CD8-positive, alpha-beta memory T cell (primary cell): ENCODE measurements around the gene SMAD7. TPM values are rescaled to one million over a fixed set of nuclear protein-coding genes. Genes with fewer than 3 reads are reported as not detected.

ENCODE experiments used
- CTCF ChIA-PET: fragments of 350-600 bp; sonication (Branson Sonifier 250); formaldehyde crosslinking; loops from one replicate; lab custom pipeline; 2021; ENCODE audit warnings: antibody characterized with exemption; lab: Charles Lee
- POLR2A ChIA-PET: fragments of 350-600 bp; sonication (Branson Sonifier 250); formaldehyde crosslinking; loops from one replicate; lab custom pipeline; 2021; ENCODE audit warnings: antibody characterized with exemption; lab: Charles Lee
- DNase-seq, 5 donors: peaks; one replicate each; pipeline versions ENCODE4 v3.0.0 to v3.0.0-alpha.2; 2020 to 2022; ENCODE audit warnings: mixed read lengths in 1 of 5
- H3K27ac ChIP-seq: one replicate; pipeline ENCODE4 v1.7.0; 2013; ENCODE audit warnings: low read depth, mild to moderate bottlenecking, low read length, moderate library complexity
- H3K27me3 ChIP-seq: 2 replicates; pipeline ENCODE4 v1.7.0; 2013; ENCODE audit warnings: low read length, mild to moderate bottlenecking; ENCODE audit not compliant: insufficient read depth, poor library complexity, severe bottlenecking
- H3K36me3 ChIP-seq: 2 replicates; pipeline ENCODE4 v1.7.0; 2013; ENCODE audit warnings: mild to moderate bottlenecking, low read length, moderate library complexity; ENCODE audit not compliant: insufficient read depth
- H3K4me1 ChIP-seq: 2 replicates; pipeline ENCODE4 v1.7.0; 2013; ENCODE audit warnings: mild to moderate bottlenecking, low read length, moderate library complexity; ENCODE audit not compliant: insufficient read depth
- H3K4me3 ChIP-seq: 2 replicates; pipeline ENCODE4 v1.7.0; 2013; ENCODE audit warnings: mild to moderate bottlenecking, low read length
- H3K9me3 ChIP-seq: 2 replicates; pipeline ENCODE4 v1.7.0; 2013; ENCODE audit warnings: mild to moderate bottlenecking, low read length
- H3K27ac Mint-ChIP-seq, 8 donors: one replicate each; pipeline ENCODE4 v1.8.0; 2020 to 2021; ENCODE audit warnings: mixed read lengths in 8 of 8, mild to moderate bottlenecking in 6 of 8, inconsistent platforms in 3 of 8, moderate library complexity in 3 of 8
- H3K27me3 Mint-ChIP-seq, 2 donors: one replicate each; pipeline ENCODE4 v1.8.0; 2020 to 2021; ENCODE audit warnings: mixed read lengths in 2 of 2, mild to moderate bottlenecking in 1 of 2, moderate library complexity in 1 of 2
- H3K36me3 Mint-ChIP-seq, 3 donors: one replicate each; pipeline ENCODE4 v1.8.0; 2020 to 2021; ENCODE audit warnings: mixed read lengths in 3 of 3, inconsistent platforms in 1 of 3, mild to moderate bottlenecking in 1 of 3
- H3K4me1 Mint-ChIP-seq, 3 donors: one replicate each; pipeline ENCODE4 v1.8.0; 2020 to 2021; ENCODE audit warnings: mixed read lengths in 3 of 3, inconsistent platforms in 1 of 3, mild to moderate bottlenecking in 1 of 3
- H3K4me3 Mint-ChIP-seq, 7 donors: one replicate each; pipeline ENCODE4 v1.8.0; 2020 to 2021; ENCODE audit warnings: mixed read lengths in 7 of 7, mild to moderate bottlenecking in 6 of 7, moderate library complexity in 4 of 7, inconsistent platforms in 2 of 7
- H3K9me3 Mint-ChIP-seq, 5 donors: one replicate each; pipeline ENCODE4 v1.8.0; 2020 to 2022; ENCODE audit warnings: mixed read lengths in 5 of 5, mild to moderate bottlenecking in 3 of 5, moderate library complexity in 2 of 5, inconsistent platforms in 1 of 5
- polyA plus RNA-seq: library from polyadenylated mRNA; unstranded; fragments of 300-500 nt; fragmentation: Illumina TruSeq; gene quantifications from one replicate; pipeline ENCODE4 v1.2.3, GENCODE V29; 2021
- total RNA-seq, 2 experiments: library from RNA; stranded (reverse); gene quantifications; one replicate each; pipeline ENCODE4 v1.2.3, GENCODE V29; 2021

Gene SMAD7
- total and polyA plus RNA-seq, 3 experiments from 2014 or later, result 7.0 to 23.3 (median 23.3) TPM

DNA sequence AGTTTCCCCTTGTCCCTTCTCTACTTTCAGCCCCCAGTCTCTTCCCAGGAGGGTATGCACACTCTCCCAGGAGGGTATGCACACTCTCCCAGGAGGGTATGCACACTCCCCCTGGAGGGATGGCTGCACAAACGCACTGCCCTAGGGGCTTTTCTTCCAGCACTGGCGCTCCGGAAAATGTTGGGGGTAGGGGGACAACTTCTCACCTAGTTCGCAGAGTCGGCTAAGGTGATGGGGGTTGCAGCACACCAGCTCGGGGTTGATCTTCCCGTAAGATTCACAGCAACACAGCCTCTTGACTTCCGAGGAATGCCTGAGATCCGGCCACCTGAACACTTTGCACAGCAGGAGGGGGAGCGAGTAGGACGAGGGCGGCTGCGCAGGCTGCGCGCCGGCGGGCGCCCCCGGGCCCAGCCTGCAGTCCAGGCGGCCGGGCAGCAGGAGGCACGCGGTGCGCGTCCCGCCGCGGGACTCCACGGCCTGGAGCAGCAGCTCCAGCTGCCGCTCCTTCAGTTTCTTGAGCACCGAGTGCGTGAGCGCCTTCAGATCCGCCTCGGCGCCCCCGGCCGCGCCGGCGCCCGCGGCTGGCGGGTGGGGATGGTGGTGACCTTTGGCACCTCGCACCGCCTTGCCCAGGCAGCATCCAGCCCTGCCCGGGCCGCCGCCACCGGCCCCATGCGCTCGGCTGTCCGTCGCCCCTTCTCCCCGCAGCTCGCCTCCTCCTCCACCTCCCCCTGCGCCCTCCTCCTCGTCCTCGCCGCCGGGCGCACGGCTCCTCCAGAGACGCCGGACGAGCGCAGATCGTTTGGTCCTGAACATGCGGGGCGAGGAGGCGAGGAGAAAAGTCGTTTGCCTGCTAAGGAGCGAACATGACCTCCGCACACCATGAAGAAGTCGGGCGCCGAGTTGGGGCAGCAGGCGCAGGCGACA lies 894 bp downstream of the SMAD7 start:
- peak overlapping the region; percentile 97 to 99 (median 99) for H3K27ac Mint-ChIP-seq
- peaks cover 47 to 54% (median 53%) of the 10 kb centered on the region in 3 donors for H3K4me1 Mint-ChIP-seq
- Histone ChIP-seq H3K4me3 (peak overlapping the region; percentile 99), H3K36me3 (no peaks in the 10 kb centered on the region), H3K9me3 (no peaks in the 10 kb centered on the region), H3K27me3 (no peaks in the 10 kb centered on the region), H3K4me1 (peaks cover 37% of the 10 kb centered on the region), H3K27ac (peak overlapping the region; percentile 76)
- H3K4me3 Mint-ChIP-seq, result peak overlapping the region; percentile 98 to 100 (median 99)
- CTCF ChIA-PET, result interaction anchor here (0.6 to 1.5 kb wide), 6 partner anchors 8 to 107 kb away, joined by 3 to 6 read pairs (median 4); no protein-coding TSS in a partner anchor
- no peaks in the 10 kb centered on the region for H3K9me3 Mint-ChIP-seq
- H3K27me3 Mint-ChIP-seq, result peaks cover 0 to 2% of the 10 kb centered on the region in 2 donors
- peak in 1 of 5 donors; percentile 60 for DNase-seq
- POLR2A ChIA-PET, result interaction anchor here (0.8 kb wide), 1 partner anchor 26 kb away, joined by 3 read pairs; no protein-coding TSS in a partner anchor
- peaks cover 0 to 60% (median 4%) of the 10 kb centered on the region in 3 donors for H3K36me3 Mint-ChIP-seq

DNA sequence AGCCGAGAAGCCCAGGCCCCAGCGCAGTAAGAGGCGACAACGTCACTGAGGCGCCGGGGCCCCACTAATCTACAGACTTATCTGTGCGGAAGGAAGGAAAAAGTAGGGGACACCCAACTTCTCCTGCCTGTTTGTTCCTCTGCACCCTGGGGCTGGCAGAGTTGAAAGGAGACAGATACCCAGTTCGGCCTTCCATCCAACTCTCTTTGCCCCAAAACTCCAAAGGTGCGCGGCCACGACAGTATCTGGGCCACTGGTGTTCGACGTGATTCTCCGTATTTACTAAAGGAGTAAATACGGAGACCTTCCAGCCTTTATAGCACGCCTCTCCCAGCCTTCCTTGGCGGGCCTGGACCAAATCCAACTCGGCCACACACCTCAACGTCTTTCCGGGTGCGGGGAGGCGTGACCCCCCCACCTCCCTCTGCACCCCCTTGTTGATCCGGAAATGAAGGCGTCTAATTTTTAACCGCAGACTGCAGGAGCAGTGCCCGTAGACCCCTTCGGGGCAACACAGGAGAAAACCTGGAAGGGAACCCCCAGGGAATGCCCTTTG lies 1.6 kb downstream of the SMAD7 start:
- Histone ChIP-seq H3K27ac (peak overlapping the region; percentile 76), H3K27me3 (no peaks in the 10 kb centered on the region), H3K9me3 (no peaks in the 10 kb centered on the region), H3K4me1 (peaks cover 42% of the 10 kb centered on the region), H3K4me3 (peak overlapping the region; percentile 99), H3K36me3 (no peaks in the 10 kb centered on the region)
- H3K36me3 Mint-ChIP-seq, result peaks cover 0 to 67% (median 8%) of the 10 kb centered on the region in 3 donors
- H3K27ac Mint-ChIP-seq, result peak overlapping the region; percentile 97 to 99 (median 99)
- peaks cover 0 to 2% of the 10 kb centered on the region in 2 donors for H3K27me3 Mint-ChIP-seq
- no peaks in the 10 kb centered on the region for H3K9me3 Mint-ChIP-seq
- peak; percentile 55 to 84 (median 64) for DNase-seq
- ChIA-PET POLR2A (interaction anchor here (1.0 kb wide), 1 partner anchor 28 kb away, joined by 4 read pairs; no protein-coding TSS in a partner anchor), CTCF (interaction anchor here (1.1 to 2.5 kb wide), 7 partner anchors 8 to 273 kb away, joined by 3 to 7 read pairs (median 4); no protein-coding TSS in a partner anchor)
- peak overlapping the region; percentile 98 to 100 (median 99) for H3K4me3 Mint-ChIP-seq
- H3K4me1 Mint-ChIP-seq, result peaks cover 50 to 56% (median 53%) of the 10 kb centered on the region in 3 donors

DNA sequence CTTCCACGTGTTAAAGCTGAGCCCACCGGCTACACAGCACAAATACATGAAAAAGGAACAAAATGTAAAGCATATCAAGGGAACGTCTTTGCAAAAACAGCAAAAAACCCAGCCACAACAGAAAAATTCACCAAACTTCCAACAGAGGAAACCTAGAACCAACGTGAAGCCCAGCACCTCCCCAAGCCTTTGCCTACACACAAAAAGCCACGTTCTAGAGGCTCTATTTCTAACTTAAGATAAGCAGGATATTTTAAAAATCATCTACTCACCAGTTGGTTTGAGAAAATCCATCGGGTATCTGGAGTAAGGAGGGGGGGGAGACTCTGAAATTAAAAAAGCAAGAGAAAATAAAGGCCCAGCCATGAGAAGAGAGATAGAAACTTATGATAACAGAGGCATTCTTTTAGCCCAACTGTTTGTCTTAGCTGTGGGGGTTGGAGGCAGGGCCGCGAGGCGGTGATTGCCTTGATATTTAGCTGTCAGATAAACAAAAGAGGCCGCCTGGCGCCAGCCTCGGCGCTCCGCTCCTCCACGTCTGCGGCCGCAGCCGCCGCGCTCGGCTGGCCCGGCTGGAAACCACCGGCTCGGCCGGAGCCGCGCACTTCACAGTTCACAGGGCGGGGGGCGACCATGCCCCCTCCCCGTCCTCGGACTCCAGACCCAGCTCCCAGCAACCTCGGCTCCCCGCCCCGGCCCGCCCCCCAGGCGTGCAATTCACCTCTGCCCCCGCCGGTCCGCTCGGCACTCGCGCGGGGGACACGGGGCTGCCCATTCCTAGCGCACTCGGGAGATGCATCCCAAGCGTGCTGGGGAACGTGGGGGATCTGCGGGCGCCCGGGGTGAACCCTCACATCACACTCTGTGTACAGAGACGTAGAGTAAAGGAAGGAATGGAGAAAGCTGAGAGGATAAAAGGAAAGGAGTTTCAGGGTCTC lies 2.4 kb downstream of the SMAD7 start:
- Mint-ChIP-seq H3K36me3 (peaks cover under 1 to 75% (median 8%) of the 10 kb centered on the region in 3 donors), H3K4me1 (peaks cover 55 to 61% (median 58%) of the 10 kb centered on the region in 3 donors)
- POLR2A ChIA-PET, result interaction anchor here (0.7 to 1.4 kb wide), 4 partner anchors 28 to 114 kb away, joined by 3 to 4 read pairs (median 3); no protein-coding TSS in a partner anchor

DNA sequence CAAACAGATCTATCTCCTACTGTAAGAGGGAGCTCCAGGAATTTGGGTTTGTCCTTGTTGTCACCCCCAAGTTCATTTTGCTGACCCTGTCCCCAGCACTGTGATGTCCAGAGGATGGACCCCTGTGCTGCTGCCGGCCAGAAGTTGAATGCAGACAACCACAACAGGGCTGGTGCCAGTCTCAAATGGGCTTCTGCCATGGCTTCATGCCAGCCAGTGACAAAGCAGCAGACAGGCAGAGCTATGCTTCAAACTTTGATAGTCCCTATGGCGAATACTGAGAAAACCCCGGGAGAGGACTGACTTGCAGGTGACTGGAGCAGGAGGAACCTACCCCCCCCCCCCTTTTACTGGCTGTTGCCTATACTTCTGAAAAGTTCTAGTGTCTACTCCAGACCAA lies 3.2 kb downstream of the SMAD7 start:
- Histone ChIP-seq H3K9me3 (no peaks in the 10 kb centered on the region), H3K4me1 (peaks cover 58% of the 10 kb centered on the region), H3K4me3 (peak overlapping the region; percentile 99), H3K36me3 (no peaks in the 10 kb centered on the region), H3K27ac (no peak overlapping the region), H3K27me3 (no peaks in the 10 kb centered on the region)
- H3K27me3 Mint-ChIP-seq, result peaks cover 0 to 3% of the 10 kb centered on the region in 2 donors
- no peaks in the 10 kb centered on the region for H3K9me3 Mint-ChIP-seq
- H3K36me3 Mint-ChIP-seq, result peaks cover 4 to 83% (median 8%) of the 10 kb centered on the region in 3 donors
- ChIA-PET CTCF (interaction anchor here (1.0 to 2.5 kb wide), 3 partner anchors 19 to 271 kb away, joined by 4 to 7 read pairs (median 4); no protein-coding TSS in a partner anchor), POLR2A (interaction anchor here (0.7 to 1.4 kb wide), 3 partner anchors 104 to 177 kb away, joined by 3 to 9 read pairs (median 3); no protein-coding TSS in a partner anchor)
- H3K4me1 Mint-ChIP-seq, result peaks cover 63 to 66% (median 63%) of the 10 kb centered on the region in 3 donors
- H3K4me3 Mint-ChIP-seq, result peak overlapping the region; percentile 98 to 100 (median 99)
- peak overlapping the region; percentile 46 to 99 (median 86) for H3K27ac Mint-ChIP-seq
- DNase-seq, result no peak

More for the DNA sequence above, 2.4 kb downstream of the SMAD7 start:
- Mint-ChIP-seq H3K4me3 (peak overlapping the region; percentile 98 to 100 (median 99)), H3K27ac (peak overlapping the region; percentile 97 to 99 (median 99)), H3K27me3 (peaks cover 0 to 3% of the 10 kb centered on the region in 2 donors), H3K9me3 (no peaks in the 10 kb centered on the region)
- Histone ChIP-seq H3K36me3 (no peaks in the 10 kb centered on the region), H3K4me1 (peaks cover 50% of the 10 kb centered on the region), H3K27ac (peak overlapping the region; percentile 76), H3K27me3 (no peaks in the 10 kb centered on the region), H3K4me3 (peak overlapping the region; percentile 99), H3K9me3 (no peaks in the 10 kb centered on the region)
- CTCF ChIA-PET, result interaction anchor here (1.0 to 2.5 kb wide), 7 partner anchors 8 to 272 kb away, joined by 3 to 7 read pairs (median 4); no protein-coding TSS in a partner anchor
- peak in 4 of 5 donors; percentile 42 to 77 (median 52) for DNase-seq

DNA sequence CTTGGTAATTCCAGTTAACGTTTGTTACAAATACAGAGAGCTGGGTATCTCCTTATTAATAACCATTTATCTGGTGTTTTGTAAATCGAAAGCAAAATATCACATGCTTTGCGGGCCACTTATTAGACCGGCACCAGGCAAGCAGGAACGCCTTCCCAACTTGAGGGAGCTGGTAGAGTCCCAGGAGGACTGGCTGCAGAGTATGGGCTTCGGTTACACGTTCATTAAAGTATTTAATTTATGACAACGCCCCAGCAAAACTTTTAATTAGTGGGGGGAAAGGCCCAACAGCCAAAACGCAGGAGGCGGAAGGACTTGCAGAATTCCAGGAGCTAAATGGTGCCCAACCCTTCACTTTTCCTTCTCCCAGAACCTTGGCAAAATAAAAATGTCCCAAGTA lies 3.7 kb downstream of the SMAD7 start:
- Mint-ChIP-seq H3K4me1 (peaks cover 64 to 70% (median 68%) of the 10 kb centered on the region in 3 donors), H3K36me3 (peaks cover 6 to 84% (median 11%) of the 10 kb centered on the region in 3 donors), H3K9me3 (no peaks in the 10 kb centered on the region), H3K27me3 (peaks cover 0 to 3% of the 10 kb centered on the region in 2 donors), H3K4me3 (peak overlapping the region; percentile 98 to 100 (median 99)), H3K27ac (peak overlapping the region in 6 of 8 donors; percentile 29 to 99 (median 62))
- peaks cover 63% of the 10 kb centered on the region for H3K4me1 ChIP-seq
- CTCF ChIA-PET, result interaction anchor here (1.0 to 2.5 kb wide), 4 partner anchors 19 to 271 kb away, joined by 3 to 7 read pairs (median 4); no protein-coding TSS in a partner anchor
- H3K27me3 ChIP-seq, result no peaks in the 10 kb centered on the region
- no peaks in the 10 kb centered on the region for H3K36me3 ChIP-seq
- POLR2A ChIA-PET, result interaction anchor here (0.7 to 1.4 kb wide), 2 partner anchors 103 to 176 kb away, joined by 3 to 9 read pairs; no protein-coding TSS in a partner anchor
- no peaks in the 10 kb centered on the region for H3K9me3 ChIP-seq
- no peak overlapping the region for H3K27ac ChIP-seq
- DNase-seq, result no peak
- H3K4me3 ChIP-seq, result no peak overlapping the region

DNA sequence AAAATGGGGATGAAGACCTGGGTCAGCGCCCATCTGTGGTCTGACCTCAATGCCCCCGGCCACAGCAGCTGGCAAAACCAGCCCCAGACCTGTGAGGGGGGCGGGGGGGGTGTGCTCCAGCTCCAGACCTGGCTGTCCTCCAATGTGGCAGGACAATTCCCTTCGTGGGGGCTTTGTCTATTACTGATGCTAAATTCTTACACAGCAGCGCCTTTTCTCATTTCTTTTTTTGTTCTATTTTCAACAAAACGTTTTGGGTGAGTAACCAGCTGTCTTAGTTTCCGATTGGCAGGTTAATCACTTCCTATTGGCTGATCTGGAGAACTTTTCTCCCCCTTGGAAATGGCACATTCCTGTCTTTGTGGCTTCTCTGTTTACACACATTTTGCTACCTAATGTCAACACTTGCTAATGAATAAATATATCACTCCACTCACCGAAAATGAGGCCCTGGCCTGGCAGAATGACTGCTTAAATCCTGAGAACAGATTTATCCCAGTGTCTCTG lies 4.4 kb downstream of the SMAD7 start:
- H3K4me1 ChIP-seq, result peaks cover 70% of the 10 kb centered on the region
- no peak for DNase-seq
- H3K9me3 Mint-ChIP-seq, result no peaks in the 10 kb centered on the region
- H3K9me3 ChIP-seq, result no peaks in the 10 kb centered on the region
- ChIA-PET CTCF (interaction anchor here (1.2 to 1.5 kb wide), 2 partner anchors 23 to 169 kb away, joined by 3 to 4 read pairs; no protein-coding TSS in a partner anchor), POLR2A (no interaction called here)
- H3K4me3 ChIP-seq, result no peak overlapping the region
- no peaks in the 10 kb centered on the region for H3K27me3 ChIP-seq
- H3K4me1 Mint-ChIP-seq, result peaks cover 70 to 78% (median 75%) of the 10 kb centered on the region in 3 donors
- H3K4me3 Mint-ChIP-seq, result peak overlapping the region; percentile 41 to 99 (median 99)
- H3K27me3 Mint-ChIP-seq, result peaks cover 0 to 3% of the 10 kb centered on the region in 2 donors
- no peak overlapping the region for H3K27ac ChIP-seq
- H3K27ac Mint-ChIP-seq, result peak overlapping the region in 4 of 8 donors; percentile 7 to 99 (median 34)
- no peaks in the 10 kb centered on the region for H3K36me3 ChIP-seq
- H3K36me3 Mint-ChIP-seq, result peaks cover 6 to 90% (median 15%) of the 10 kb centered on the region in 3 donors
